Measurements from ENCODE around the gene SPATA31D3.
"Not testable (repeated sequence)": the region's sequence is repeated elsewhere in the genome, so short reads cannot be mapped to it uniquely, and the experiment has no call there.

SPATA31D3 gene

DNA sequence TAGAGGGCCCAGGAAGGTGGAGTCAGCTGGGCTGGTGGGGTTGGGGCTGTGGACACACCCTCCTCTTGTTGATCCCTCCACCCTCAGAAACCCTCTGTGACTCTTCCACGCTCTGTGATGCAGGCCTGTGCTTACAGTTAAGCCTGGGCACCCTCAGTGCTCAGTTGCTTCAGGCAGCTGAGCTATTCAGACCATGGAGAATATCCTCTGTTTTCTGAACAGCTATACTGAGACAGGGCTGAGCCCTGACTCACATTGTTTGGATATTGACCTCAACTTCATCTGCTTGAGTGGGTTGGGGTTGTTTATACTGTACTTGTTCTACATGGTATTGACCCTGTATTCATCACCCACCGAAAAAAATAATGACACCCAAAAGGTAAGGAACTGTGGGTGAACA, at the start of gene SPATA31D3:
TSS of gene SPATA31D3 (plus strand) at position 108 of the 400 bp plus-strand sequence. CDS start at position 194, 86 bp downstream.
- not testable (repeated sequence) for DNase-seq

- DNase-seq = no peak
Observed at GRCh38 chr9:81893929-81894328, 49.4 kb upstream of the SPATA31D3 start.

DNA sequence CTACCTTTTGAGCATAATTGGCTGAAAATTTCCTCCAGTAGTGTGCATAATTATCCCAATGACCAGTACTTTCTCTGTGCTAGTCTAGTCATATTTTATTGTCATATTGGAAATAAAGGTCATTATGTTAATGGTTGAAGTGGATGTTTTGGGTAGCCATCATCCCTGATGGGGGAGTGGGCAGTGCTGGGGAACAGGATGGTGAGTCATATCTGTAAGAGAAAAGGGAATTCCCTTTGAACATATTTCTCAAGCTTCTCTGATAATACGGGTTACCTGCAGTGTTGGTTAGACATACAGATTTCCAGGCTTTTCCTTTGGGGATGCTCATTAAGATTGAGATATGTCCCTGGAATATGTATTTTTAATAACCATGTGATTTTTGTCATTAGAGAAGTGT, 48.4 kb upstream of the SPATA31D3 start:
- DNase-seq = no peak

GRCh38 chr9:81896070-81896469, 47.2 kb upstream of the SPATA31D3 start:
- DNase-seq = no peak

GRCh38 chr9:81898851-81899250, 44.4 kb upstream of the SPATA31D3 start:
- DNase-seq = no peak

DNA sequence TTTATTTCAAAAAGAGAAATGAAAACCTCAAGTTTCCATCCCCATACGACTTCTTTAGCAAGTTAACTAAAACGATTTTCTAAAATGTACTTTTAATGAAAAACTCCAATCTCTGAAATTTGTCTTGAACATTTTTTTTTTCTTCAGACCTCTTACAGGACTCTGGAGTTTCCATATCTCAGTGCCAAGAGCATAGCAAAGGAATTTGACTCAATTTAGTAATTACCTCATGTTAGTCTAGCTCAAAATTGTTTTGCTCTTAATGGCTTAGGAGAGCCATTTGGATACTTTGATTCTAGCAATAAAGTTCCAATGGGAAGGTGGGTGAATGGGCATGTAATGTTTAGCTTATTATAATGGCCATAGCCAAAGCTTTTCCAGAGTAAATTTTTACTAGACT, 41.1 kb upstream of the SPATA31D3 start:
- no peak for DNase-seq

DNA sequence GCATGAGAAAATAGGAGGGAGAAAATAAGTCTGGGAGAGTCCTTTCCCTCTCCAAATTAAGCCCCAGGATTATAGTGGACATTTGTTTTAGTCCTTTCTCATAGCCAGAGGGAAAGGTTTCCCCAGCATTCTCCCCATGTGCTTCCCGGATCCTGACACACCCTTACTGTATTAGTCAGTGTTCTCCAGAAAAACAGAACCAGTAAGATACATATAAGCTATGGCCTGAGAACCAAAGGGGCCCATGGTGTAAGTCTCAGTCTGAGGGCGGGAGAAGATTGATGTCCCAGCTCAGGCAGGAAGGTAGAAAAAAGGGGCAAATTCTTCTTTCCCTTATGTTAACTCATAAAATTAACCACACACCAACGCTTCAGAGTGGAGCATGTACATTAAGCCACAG, 40.7 kb upstream of the SPATA31D3 start:
- DNase-seq = no peak

GRCh38 chr9:81906671-81907070, 36.6 kb upstream of the SPATA31D3 start:
- no peak for DNase-seq

DNA sequence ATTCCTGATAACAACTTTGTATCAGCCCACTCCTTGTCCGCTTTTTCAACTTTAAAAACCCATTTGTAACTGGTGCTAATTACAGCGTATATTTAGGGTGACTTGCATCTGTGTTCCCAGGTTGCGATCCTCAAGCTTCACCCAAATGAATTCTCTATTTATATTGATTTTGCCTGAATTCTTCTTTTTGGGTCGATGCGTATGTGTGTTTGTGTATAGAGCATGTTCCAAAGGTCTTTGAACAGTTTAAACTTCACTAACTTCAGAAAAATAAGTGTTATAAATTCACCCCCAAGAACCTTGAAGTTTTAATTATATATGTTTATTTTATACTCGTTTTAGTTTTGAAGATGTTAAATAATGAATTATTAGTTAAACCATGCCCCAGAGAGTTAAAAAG, 31.2 kb upstream of the SPATA31D3 start:
- no peak for DNase-seq

GRCh38 chr9:81915801-81916505, 27.3 kb upstream of the SPATA31D3 start:
- DNase-seq = no peak

DNA sequence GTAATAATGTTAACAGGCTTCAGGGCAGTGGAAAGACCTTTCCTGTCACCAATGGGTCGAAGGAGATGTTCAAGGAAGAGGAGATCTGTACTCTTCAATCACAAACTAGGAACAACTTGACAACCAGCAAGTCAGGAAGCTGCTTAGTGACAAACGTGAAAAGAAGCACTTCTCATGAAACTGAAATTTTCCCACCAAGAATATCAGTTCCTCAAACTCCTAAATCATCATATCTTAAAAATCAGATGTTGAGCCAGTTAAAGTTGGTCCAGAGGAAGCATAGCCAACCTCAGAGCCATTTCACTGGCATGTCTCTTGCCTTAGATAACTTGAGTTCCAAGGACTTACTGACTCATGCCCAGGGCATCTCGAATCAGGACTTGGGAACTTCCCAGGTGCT, 24.8 kb upstream of the SPATA31D3 start:
- DNase-seq = not testable (repeated sequence)

GRCh38 chr9:81928305-81928704, 15.0 kb upstream of the SPATA31D3 start, which contains the start of gene SPATA31D4:
TSS of gene SPATA31D4 (plus strand) at chr9:81928428. CDS start at chr9:81928514, 86 bp downstream.
- DNase-seq = not testable (repeated sequence)

DNA sequence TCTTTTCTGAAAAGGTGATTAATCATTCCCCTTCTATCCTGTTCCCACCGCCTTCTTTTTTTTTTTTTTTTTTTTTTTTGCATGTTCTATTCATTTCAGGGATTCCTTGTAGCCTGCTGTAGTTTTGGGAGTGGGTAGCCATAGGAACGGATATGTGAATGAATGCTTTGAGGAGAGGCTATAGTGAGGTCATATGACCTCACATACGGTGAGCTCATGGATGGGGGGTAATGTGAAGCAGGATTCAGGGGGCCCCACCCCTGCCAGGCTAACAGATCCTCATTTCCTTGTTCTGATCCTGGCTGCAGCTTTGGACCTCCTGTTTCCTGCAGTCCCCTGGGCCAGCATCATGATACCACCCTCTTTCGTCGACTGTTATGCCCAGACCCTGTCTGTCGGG, 13.2 kb upstream of the SPATA31D3 start:
- not testable (repeated sequence) for DNase-seq

GRCh38 chr9:81933547-81933946, 9.8 kb upstream of the SPATA31D3 start:
- DNase-seq = not testable (repeated sequence)

DNA sequence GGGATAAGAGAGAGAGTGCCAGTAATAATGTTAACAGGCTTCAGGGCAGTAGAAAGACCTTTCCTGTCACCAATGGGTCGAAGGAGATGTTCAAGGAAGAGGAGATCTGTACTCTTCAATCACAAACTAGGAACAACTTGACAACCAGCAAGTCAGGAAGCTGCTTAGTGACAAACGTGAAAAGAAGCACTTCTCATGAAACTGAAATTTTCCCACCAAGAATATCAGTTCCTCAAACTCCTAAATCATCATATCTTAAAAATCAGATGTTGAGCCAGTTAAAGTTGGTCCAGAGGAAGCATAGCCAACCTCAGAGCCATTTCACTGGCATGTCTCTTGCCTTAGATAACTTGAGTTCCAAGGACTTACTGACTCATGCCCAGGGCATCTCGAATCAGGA, 5.3 kb downstream of the SPATA31D3 start:
- not testable (repeated sequence) for DNase-seq

- no peak for DNase-seq
Observed at GRCh38 chr9:81953096-81953495, 9.8 kb downstream of the SPATA31D3 start.

DNA sequence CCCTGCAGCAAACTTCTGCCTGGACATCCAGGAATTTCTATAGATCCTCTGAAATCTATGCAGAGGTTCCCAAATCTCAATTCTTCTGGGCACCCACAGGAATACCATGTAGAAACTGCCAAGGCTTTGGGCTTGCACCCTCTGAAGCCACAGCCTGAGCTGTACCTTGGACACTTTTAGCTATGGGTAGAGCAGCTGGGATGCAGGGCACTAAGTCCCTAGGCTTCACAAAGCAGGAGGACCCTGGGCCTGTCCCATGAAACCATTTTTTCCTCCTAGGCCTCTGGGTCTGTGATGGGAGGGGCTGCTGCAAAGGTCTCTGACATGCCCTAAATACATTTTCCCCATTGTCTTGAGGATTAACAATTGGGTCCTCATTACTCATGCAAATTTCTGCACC, 12.3 kb downstream of the SPATA31D3 start:
- no peak for DNase-seq

GRCh38 chr9:81964218-81965171, 21.2 kb downstream of the SPATA31D3 start:
- DNase-seq = no peak

DNA sequence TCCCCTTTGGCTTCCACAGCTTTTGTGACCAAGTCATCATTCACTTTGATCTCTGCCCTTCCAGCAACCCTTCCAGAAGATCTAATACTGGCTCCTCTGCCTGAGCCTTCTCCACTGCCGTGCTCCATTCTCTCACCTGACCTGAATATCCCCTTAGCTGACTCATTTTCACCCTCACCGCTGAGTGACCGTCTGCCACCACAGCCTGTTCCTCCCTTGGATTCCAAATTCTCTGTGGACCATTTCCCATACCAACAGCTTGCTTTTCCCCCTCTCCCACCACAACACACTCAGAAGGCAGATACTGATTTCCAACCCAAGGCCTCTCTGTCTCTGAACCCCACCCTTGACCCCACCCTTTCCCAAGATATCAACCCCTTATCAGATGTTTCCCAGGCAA, 24.7 kb downstream of the SPATA31D3 start:
- no peak for DNase-seq

DNA sequence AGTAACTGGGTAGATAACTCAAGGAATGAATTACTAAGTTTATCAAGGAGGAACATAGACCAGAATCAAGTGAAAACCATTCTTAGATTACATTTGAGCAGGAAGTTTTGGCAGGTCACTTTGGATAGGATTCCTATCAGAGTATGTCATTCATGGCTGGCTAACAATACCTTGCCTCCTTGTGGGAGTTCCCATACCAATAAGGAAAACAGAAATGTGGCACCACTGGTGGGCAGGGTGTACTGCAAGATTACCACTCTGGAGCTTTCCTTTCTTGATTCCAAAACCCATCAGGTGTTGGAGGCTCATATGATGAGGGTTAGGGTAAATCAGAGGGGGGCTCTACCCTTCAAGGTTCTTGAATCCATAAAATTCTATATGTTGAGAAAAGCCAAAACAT, 26.7 kb downstream of the SPATA31D3 start:
- no peak for DNase-seq

DNA sequence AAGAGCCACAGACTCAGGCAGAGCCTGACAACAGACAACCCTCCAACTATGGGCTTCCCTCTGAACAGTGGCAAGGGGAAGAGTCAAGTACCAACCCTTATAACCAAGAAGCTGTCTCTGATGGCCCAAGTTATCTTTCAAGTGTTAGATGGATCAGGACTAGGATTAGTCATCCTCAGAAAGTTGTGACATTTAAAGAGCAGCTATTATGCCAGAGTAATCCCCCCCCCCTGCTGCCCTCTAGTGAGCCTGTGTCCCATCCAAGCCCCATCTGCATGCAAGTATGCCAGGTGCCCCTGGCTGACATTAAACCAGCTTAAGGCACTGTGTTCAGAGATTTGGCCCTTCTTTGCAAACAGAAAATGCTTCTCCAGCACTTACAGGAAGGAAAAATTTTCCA, 28.4 kb downstream of the SPATA31D3 start:
- DNase-seq = no peak

DNA sequence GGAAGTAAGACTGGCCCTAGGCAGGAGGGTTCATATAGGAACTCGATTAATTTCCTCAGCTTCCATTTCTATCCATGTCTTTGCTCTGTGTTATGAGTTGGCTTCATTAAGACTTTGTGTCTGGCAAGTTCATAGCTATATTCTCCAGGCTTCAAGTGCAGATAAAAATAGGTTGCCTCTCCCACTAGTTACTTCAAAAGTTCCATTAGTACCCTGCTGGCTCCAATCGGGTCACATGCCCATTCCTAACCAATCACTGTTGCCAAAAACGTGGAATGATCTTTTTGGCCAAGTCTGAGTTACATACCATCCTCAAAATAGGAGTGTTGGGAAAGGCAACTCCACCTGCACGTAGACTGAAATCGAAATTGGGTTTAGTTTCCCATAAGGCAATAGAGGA, 31.5 kb downstream of the SPATA31D3 start:
- no peak for DNase-seq

GRCh38 chr9:81976351-81976750, 33.1 kb downstream of the SPATA31D3 start:
- DNase-seq = no peak

DNA sequence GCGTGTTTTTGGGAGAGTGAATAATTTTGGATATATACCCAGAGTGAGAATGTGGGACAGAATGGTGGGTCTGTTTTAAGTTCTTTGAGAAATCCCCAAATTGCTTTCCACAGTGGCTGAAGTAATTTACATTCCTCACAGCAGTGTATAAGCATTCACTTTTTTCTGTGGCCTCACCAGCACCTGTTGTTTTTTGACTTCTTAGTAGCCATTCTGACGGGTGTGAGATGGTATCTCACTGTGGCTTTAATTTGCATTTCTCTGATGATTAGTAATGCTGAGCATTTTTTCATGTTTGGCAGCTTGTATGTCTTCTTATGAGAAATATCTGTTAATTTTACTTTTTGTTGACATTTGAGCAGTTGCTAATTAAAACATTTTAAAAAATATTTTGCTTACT, 35.9 kb downstream of the SPATA31D3 start:
- no peak for DNase-seq

Data from activated T-cell treated with anti-CD3 and anti-CD28 coated beads, Interleukin-2, amount 50 U/mL, for 1 hour (primary cell).